Smooth muscle cell of the brain vasculature (primary cell): ENCODE results near the gene EGFL8.
"Not testable (repeated sequence)": the region's sequence is repeated elsewhere in the genome, so short reads cannot be mapped to it uniquely, and the experiment has no call there.

ENCODE experiments used
- DNase-seq: peaks from one replicate; pipeline ENCODE4 v3.0.0-alpha.2; 2012; ENCODE audit warnings: low read depth, low spot score

EGFL8 gene

DNA sequence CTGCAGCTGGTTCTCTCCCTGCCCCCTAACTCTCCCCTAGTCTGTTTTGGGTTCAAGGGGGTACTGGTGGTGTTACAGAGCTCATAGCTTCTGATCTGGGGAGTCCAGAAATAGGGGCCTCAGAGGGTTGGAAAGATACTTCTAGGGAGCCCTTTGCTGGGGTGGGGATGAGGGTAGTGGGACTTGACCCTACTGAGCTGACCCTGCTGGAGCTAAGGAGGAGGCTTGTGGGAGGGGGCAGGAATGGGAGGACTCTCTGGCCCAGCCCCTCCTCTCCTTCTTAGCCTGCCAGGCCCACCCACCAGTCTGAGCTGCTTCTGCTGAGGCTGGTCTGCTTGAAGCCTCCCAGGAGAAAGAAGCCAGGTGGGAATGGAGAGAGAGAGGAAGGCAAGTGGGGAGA lies at the start of gene EGFL8:
Gene EGFL8 (plus strand): TSS at position 301 of the 400 bp plus-strand sequence. CDS start 1,571 bp downstream, outside the sequence.
- no peak for DNase-seq

DNA sequence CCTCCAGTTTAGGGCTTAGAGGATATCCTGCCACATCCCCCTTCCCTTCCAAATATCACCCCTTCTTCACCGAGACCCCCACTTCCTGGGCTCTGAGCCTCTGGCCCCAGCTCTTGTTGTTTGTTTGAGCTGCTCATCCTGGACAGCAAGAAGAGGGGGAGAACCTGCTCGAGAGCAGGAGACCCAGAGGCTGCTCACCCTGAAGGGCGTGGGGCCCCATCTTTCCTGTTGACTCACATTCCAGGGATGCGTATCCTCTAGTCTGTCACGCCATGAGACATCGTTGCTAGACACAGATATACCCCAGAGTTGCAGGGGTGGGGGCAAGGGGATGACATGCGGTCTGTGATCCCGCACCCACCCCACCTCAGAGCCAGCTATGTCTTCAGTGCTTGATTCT lies 49.6 kb upstream of the EGFL8 start:
- DNase-seq: no peak

DNA sequence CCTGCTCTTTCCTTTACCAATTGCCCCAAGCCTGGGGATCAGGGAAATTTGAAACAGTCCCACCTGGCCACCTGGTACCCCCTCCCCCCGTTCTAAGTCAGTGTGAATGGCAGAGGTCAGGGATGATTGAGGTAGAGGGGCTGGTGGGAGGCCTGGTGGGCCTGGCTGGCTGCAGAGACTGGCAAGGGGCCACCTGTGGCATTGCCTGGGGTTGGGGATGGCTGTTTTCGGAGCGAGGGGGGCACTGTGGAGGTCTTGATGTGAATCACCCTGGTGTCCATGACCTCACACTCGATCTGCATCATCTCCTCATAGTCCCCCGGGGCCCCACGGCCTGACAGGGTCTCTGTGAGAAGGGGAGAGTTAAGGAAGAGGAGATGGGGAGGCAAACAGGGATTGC lies 48.8 kb upstream of the EGFL8 start:
- DNase-seq: no peak

DNA sequence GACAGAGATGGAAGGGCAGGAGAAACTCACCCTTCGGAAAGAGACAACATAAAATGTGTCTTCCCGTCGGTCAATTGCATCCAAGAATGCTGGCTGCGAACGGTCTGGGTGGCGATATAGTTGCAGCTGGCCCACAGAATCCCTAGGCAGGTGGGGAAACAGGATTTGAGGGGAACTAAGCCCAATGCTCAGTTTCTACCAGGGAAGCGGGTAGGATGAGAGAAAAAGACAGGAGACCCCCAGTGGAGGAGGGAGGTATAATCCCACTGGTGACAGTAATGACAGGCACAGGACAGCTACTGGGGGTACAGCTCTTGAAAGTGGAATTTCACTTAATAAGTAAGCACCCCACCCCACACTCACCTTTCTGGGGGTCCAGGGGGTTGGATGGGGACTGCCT lies 47.7 kb upstream of the EGFL8 start:
- no peak for DNase-seq

DNA sequence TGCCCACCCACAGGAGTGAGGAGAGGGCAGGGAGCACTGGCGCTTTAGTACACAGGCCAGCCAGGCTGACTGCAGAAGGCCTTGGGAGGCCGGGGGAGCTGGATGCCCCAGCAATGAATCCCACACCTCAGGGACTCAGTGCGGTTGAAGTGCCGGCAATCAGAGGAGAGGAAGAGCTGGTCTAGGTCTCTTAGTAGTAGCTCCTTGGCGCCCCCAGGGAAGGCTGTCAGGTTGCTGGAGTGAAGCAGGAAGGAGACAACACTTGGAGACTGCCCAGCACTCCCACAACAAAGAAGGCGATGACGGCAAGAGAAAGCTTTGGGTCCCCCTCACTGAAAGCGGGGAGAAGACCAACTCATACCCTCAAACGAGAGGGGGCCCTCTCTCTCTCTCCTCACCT lies 46.9 kb upstream of the EGFL8 start:
- no peak for DNase-seq

DNA sequence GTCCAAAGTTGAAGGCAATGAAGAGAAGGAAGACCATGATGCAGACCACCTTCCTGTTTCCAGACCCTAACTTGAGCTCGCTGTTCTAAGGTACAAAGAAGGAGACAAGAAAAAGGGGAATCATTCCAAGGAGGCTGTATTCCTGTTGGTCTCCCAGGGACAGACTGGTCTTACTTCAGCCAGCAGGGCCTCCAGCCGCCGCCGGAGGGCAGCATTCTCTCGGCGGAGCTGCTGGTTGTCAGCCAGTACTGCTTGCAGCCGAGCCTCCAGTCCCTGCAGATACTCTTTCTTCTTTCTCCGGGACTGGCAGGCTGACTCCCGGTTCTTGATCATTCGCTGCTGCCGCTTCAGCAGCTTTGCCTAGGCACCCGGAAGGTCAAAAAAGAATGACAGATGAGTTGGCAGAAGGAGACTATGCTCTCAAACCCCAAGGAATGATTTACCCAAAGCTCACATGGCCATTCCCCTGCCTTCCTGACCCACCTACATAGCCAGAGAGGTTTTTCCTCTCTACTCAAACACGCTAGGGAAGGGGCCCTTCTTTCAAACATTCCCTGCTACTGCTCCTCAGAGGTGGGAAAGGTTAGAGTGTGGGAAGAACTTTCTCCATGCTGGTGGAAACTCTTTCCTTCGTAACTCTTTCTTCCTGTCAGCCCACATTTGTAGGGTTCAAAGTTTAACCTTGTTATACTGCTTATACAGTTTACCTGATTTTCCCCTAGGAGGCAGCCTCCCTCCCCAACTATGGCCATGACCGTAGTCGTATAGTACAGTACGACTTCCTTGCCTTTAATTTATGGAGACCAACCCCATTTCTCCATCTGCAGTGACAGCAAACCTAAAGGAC lies 45.4 kb upstream of the EGFL8 start:
- DNase-seq: peak; percentile 75

DNA sequence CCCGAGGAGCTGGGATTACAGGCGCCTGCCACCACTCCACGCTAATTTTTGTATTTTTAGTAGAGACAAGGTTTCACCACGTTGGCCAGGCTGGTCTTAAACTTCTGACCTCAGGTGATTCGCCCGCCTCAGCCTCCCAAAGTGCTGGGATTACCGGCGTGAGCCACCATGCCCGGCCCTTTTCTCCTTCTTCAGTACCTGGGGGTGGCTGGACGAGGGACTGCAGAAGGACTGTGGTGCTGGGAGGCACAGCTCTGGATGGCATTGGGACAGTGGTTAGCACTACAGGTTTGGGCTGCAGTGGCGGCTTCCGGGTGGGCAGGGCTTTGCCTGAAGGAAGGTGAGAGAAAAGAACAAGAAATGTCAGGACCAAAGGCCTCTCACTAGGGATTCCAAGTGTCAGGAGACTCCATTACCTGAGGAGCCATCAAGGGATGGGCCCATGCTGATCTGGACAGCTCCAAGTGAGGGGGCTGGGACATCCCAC lies 43.8 kb upstream of the EGFL8 start:
- DNase-seq: no peak

DNA sequence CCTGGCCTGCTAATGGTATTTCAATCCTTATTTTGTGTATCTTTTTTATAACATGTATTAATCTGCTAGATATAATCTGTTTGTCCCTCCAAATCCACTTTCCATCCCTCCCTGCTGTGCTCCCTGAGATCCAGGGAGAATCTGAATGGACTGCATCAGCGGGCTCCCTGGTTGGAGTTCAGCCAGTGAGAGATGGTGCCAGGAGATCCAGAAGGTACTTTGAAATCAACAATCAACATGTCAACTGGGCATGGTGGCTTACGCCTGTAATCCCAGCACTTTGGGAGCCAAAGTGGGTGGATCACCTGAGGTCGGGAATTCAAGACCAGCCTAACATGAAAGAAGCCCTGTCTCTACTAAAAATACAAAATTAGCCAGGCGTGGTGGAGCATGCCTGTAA lies 40.7 kb upstream of the EGFL8 start:
- DNase-seq: no peak

DNA sequence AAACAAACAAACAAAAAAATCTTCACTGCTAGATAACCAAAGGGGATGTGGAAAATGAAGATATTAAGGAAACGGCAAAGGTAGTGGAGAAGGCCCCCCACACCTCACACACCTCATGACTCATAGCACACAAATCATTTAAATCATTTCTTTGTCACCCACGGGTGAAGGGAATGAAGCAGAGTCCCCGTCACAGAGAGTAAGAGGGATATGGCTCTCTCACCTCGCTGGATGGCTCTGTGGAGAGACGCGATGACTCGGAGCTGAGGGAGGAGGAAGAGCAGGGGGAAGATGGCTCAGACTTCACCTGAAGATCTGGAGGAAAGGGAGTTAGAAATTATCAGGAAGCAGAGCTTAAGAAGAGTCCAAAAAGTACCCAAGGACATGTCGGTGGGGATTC lies 37.5 kb upstream of the EGFL8 start:
- DNase-seq: no peak

DNA sequence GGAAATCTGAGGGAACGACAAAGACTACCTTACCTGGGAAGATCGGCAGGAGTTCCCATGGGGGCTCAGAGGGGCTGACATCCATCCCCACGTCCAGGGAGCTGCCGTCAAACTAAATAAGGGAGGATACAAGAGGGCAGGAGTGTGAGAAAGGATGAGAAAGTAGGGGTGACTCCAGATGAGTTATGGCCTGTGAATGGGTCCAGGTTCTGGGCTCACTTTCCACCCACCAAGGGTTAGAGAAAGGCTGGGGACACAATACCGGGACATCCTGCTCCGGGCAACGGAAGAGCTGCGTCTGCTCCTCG lies 37.0 kb upstream of the EGFL8 start:
- DNase-seq: no peak

DNA sequence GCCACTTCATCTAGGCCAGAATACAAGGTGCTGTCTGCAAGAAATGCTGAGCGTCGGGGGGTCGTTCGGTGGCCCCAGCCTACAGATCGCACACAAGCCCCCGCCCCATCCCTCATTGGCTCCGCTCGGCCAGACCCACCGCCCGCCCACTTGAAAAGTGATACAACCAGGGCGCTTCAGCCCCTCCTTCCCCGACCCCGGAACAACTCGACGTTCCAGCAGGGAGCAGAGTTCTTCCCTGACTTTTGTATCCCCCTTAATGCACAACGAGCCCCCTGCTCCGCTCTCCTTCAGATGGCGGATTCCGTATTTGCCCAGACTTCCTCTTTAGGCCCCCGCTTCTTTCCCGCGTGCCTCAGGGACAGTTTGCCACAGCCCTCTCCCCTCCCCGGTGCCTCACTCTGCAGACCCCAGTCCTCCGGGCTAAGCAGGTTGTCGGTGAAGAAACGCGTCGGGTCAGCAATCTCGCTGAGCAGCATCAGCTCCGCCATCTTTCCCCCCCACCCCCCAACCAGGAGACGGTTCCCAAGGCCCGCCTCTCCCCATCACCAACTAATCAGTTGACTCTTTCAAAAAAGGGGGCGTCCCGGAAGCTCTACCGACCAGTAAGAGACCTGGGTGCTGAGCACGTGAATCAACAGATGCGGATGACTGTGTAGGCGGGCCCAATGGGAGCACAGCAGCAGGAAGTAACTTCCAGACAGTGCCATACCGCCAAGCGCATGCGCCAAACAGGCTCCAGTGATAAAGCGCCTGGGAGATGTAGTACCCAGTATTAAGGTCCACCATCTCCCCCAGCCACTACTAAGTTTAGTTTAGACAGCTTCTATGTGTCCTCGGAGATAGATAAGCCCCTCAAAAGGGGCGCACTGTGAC lies 36.4 kb upstream of the EGFL8 start, which contains the start of gene ATF6B:
Gene ATF6B (minus strand): TSS at position 530 of the 876 bp plus-strand sequence. CDS start 39 bp downstream, at position 491.
- peak; percentile 99 for DNase-seq

DNA sequence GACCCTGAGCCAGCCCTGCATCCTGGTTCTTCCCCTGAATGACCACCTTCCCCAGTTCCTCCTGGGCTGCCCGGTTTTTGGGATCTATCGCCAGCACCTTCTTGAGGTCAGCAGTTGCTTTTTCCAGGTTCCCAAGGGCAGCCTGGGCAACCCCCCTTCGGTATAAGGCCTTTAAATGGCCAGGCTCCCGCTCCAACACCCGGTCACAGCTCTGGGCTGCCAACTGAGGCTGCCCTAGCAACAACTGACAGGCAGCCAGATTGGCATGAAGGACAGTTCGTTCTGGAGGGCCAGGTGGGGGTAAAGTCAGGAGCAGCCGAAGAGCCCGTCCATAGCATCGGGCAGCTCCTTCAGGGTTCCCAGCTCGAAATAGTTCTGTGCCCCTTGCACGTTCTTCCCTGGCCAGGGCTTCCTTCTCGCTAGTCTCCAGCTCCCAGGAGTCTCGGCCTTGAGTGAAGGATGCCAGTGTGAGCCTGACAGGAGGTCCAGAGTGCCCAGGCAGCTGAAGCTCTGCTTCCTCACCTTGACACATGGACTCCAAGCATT lies 35.6 kb upstream of the EGFL8 start:
- no peak for DNase-seq

DNA sequence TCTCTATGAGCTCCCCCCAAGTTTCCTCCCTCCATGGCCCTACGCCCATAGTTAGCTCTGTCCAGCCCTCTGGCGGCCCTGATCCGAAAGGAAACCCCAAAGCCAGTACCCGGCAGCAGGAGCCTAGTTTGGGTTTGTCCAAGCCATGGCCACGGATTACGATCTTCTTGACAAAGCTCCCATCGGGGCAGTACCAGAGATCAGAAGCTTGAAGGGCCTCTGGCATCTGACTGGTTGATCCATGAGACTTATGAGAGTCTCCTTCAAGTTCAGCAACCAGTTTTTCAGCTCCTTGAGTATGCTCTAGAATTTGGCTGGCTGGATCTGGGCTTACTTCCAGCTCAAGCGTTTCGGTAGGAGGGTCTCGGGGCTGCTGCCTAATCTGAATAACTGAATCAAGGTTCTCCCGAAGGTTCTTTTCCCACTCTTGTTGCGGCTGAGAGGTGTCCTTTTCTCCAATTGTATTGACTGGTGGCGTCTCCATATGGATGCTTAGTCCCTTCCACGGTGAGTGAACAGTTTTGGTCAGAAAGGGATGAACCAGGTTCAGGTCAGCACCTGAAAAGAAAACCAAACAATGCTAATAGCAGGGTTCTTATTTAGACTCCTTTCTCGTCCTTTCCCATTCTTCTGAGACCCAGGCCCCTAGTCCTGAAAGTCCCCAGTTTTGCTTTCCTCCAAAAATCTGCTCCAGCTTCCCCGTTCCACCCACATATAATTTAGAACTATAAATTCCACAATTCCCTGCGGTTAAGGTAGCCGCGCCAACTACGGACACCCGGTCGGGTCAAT lies 34.9 kb upstream of the EGFL8 start:
- DNase-seq: no peak

DNA sequence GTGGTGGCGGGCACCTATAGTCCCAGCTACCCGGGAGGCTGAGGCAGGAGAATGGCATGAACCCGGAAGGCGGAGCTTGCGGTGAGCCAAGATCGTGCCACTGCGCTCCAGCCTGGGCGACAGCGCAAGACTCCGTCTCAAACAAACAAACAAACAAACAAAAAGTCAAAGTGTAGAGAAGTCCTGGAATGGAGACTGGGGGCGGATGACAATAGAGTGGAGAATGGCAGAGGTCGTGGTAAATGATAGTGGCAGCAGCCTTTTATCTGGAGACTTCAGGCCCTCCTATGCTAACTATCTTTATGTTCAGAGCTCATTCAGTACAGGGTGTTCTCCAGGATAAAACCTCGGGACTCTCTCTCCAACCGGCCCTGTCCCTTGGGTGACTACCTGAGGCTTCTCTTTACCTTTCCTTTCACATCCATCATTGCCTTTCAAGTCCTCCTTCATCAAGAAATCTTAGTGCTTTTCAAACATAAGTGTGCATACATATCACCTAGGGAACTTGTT lies 32.9 kb upstream of the EGFL8 start:
- DNase-seq: no peak

DNA sequence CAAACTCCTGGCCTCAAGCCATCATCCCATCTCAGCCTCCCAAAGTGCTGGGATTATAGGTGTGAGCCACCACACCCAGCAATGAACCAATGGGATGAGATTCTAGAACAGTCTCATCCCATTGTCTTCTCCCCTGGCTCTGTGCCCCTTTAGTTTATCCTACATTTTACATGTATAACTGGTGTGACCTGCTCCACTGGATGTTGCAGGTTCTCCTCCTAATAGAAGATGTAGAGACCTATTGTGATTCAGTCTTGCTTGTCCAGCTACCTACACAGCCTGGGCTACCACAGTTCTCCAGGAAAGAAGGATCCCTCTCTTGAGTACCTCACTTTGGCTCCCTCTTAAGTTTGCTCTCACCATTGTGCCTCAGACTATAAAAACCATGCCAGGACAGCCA lies 32.3 kb upstream of the EGFL8 start:
- no peak for DNase-seq

DNA sequence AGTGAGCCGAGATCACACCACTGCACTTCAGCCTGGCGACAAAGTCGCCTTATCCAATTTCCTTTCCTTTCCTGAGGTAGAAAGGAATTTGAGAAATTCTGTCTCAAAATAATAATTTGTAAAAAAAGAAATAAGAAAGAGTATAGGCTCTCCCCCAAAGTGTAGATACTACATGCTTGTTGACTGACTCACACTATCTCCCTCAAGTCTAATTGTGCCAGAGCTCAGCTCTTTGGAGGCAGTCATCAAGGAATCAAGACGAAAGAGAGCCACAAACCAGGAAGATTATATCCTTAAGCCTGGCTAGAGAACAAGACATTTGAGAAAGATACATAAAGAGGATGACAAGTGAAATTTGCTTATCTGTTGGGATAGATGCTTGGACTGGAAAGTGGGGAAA lies 30.6 kb upstream of the EGFL8 start:
- no peak for DNase-seq

DNA sequence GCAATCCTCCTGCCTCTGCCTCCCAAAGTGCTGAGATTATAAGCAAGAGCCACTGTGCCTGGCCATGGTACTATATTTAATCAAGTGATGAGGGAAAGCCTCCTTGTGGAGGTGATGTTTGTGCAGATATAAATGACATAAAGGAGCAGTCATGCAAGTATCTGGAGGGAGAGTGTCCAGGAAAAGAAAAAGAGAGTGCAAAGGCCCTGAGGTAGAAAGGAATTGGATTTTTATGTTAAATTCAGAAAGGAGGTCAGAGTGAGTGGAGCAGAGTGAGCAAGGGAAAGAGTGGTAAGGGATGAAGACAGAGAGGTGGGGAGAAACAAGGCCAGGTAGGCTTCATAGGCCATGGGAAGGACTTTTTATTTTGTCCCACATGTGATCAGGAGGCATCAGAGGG lies 26.9 kb upstream of the EGFL8 start:
- no peak for DNase-seq

DNA sequence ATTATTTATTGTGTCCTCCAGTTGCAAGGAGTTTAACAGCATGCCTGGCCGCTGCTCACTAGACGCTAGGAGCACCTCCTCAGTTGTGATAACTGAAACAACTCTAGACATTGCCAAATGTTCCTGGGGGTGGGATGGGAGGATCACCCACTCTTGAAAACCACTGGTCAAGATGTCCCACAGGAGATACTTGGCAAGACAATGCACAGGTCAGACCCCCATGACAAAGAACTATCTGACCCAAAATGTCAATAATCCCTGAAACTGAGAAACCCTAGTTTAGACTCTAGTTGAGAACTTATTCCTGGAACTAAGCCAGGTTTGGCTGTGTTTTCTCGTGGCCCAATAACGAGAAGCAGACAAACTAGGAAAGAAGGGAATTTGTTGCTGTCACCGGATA lies 24.8 kb upstream of the EGFL8 start:
- DNase-seq: no peak

DNA sequence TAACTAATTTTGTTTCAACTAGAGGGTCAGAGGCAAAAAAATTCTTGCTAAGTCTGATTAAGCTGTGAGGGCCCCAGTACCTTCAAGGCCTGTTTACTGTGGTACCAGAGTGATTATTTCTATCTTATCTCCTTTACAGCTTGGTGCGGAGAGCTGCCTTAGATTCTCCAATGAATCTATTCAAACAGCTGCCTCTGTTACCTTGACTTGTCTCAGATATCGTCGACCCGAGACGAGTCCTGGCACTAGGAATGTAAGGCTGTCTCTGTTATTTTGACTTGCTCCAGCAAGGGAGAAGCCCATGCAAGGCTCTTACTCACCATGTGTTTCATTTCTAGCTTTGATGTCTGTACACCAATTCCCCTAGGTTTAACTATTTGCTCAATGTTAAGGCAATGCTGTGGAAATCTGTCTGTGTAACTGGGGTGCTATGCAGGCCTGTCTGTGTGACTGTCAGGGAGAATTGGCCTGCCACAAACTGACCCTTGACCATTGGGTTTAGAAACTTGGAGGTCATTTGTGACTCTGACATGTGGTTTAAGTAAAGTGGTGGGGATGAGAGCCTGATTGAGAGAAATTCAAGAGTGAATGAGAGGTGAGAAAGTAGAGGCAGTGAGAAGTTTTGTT lies 23.9 kb upstream of the EGFL8 start:
- no peak for DNase-seq

DNA sequence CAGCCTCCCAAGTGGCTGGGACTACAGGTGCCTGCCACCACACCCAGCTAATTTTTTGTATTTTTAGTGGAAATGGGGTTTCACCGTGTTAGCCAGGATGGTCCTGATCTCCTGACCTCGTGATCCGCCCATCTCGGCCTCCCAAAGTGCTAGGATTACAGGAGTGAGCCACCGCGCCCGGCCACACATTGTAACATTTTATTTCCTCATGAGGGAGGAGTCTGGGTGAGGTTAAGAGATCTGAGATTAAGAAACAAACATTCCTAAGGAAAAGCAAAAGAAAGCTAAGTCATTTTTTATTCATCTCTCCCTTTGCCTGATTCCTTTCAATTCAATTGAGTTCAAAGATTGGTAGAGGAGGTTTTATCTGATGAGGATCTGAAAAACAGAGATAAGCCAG lies 20.2 kb upstream of the EGFL8 start:
- not testable (repeated sequence) for DNase-seq

DNA sequence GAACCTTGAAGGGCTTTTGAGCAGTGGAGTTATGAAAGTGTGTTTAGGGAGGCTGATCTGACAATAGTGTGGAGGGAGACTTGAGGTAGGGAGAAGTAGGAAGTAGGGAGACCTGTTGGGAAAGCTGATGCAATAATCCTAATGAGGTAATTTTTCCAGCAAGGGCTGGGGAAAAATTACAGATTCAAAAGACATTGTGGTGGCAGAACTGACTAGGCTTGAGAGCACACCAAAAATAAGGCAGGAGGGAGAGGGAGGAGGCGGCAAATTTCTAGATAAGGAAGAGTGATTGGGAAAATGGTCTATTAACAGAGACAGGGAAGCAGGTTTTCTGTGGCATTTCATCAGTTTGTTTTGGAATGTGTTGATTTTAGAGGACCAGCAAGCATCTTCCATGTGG lies 18.1 kb upstream of the EGFL8 start:
- no peak for DNase-seq
